KBM-7 (cell line): ENCODE measurements around the gene RAB12.

Source experiments
- DNase-seq: peaks from one replicate; pipeline ENCODE4 v3.0.0-alpha.2; 2015
- in situ Hi-C: fragments of 300-500 bp; cut with MboI; formaldehyde crosslinking; loops from 2 replicates; pipeline ENCODE4 v1.14.3; 2020; ENCODE audit warnings: low sequenced_read_pairs, low pct_unique_long_range_greater_than_20kb, mixed read lengths

Gene RAB12

GRCh38 chr18:8662560-8663255, 53.5 kb downstream of the RAB12 start:
- in situ Hi-C loops = loop anchor here (25.0 kb wide), 1 partner anchor 325 kb away; no protein-coding TSS in a partner anchor
- DNase-seq = no peak

DNA sequence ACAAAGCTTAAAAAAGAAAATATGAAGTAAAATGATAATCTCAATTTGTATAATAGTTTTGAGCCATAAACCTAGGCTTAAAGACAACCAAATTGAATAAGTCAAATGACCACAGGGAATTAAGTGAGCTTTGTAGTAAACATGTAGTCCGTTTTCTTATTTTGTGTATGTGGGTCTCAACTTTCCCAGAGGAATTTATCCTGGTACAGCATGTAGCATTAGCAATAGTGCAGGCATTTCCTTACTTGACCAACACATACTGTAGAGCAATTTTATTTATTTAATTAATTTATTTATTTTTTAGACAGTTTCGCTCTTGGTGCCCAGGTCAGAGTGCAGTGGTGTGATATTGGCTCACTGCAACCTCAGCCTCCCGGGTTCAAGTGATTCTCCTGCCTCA, 58.6 kb downstream of the RAB12 start:
- no peak for DNase-seq
- in situ Hi-C loops = loop anchor here (25.0 kb wide), 1 partner anchor 319 kb away; no protein-coding TSS in a partner anchor

DNA sequence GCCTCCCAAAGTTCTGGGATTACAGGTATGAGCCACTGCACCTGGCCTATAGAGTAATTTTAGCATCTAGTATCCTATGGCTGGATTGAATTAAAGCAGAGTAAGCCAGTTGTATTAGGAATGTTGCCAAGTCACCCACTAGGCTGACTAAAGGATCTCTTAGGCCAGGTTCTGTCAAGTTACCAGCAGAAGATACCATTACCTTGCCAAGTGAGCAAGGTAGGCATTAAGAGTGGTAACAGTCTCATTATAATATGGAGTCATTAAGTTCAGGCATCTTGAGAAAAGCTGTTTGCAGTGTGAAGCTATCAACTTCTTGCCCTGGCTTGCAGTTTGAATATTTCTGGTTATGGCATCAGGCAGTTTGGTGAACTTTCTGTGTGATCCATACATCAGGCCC, 59.1 kb downstream of the RAB12 start:
- in situ Hi-C loops = loop anchor here (25.0 kb wide), 1 partner anchor 319 kb away; no protein-coding TSS in a partner anchor
- DNase-seq = no peak

DNA sequence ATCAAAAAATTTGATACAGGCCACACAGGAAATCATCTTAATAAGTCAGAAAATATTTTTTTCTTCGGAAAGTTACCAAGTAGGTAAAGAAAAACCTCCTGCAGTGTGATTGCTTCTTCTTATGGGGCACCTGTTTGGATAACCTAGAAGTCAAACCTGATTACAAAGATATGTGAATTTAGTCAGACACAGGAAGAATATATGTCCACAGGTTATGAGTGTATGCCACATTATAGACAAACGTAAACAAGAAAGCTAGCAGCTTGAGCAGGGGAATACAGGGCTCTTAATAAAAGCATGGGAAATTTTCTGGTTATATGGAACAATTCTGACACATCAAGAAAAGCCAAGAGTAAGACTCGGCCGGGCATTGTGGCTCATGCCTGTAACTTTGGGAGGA, 60.3 kb downstream of the RAB12 start:
- in situ Hi-C loops = loop anchor here (25.0 kb wide), 1 partner anchor 318 kb away; no protein-coding TSS in a partner anchor
- DNase-seq = no peak

GRCh38 chr18:8673256-8674209, 64.3 kb downstream of the RAB12 start:
- in situ Hi-C loops = loop anchor here (25.0 kb wide), 1 partner anchor 314 kb away; no protein-coding TSS in a partner anchor
- DNase-seq = no peak

DNA sequence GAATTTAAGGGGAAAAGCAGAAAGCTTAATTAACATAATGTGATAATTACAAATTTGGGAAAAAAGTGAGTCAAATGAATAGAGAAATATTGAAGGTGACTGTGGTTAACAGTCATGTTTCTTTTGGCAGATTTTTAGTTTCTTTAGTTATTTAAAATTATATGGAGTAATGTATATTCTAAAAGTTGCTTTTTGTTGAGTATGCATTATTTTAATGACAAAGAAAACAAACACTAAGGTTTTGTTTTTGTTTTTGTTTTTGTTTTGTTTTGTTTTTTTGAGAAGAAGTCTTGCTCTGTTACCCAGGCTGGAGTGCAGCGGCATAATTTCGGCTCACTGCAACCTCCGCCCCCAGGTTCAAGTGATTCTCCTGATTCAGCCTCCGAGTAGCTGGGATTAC, 65.8 kb downstream of the RAB12 start:
- in situ Hi-C loops = no loop called here
- DNase-seq = no peak

- no peak for DNase-seq
- in situ Hi-C loops = no loop called here
These were observed 72.0 kb downstream of the RAB12 start for GRCh38 chr18:8681196-8681595.

DNA sequence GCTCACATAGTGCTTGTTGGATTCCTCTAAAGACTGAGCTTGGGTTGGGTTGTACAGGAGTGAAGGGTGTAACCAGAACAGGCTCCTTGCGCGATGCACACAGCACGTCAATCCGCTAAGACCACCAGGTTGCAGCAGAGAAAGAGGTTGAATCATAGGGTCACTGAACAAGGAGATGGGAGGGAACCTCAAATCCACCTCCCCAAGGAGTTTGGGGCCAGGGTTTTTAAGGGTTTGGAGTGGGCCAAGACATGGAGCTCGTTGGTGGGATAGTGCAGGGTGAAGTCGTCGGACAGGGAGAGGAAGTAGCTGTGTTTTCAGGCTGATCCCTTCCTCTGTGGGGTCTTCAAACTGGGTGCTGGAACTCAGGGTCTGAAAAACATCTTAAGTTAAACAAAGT, 75.3 kb downstream of the RAB12 start:
- no peak for DNase-seq
- in situ Hi-C loops = no loop called here

DNA sequence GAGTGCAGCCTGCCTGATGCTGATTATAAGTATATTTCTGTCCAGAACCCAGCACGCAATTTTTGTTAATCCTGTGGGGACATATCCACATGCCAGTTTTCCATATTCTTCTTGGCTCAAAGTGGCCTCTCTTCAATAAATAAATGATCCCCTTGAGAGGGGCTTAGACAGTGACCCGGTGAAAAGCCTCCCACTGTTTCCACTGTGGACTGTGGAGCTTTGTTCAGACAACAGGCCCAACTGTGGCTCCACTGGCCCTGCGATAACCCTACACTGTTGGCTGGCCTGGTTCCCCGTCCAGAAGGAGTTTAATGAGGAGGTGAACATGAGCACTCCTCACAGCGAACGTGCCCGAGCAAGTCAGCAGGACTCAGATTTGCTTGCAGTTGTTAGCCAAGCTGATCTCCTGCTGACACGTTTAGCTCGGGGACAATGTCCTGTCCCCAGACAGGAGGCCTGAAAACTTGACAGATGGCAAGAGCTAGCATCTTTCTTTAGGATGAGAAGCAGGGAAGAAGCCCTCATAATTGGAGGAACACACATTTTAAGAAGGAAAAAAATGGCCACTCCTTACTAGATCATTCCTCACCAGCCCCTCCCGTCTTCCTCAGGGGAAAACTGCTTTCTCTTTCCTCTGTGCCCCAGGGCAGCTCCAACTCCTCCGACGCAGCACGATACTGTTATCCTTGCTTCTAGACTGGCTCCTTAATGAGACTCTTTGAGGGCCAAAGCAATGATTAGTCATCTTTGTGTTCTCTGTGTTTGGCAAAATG, 76.1 kb downstream of the RAB12 start:
- DNase-seq = no peak
- in situ Hi-C loops = no loop called here

DNA sequence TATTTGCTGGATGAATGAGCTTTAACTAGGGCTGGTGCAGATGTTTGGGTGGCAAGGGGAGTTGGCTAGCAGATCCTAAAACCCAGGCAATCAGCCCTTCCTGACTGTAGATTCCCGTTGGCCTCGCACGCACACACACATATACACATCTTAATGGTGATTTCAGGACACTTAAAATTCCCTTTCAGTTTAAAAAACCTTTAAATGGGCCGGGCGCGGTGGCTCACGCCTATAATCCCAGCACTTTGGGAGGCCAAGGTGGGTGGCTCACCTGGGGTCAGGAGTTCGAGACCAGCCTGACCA, 76.6 kb downstream of the RAB12 start:
- DNase-seq = no peak
- in situ Hi-C loops = no loop called here

GRCh38 chr18:8686611-8687010, 77.4 kb downstream of the RAB12 start:
- in situ Hi-C loops = no loop called here
- no peak for DNase-seq

GRCh38 chr18:8688216-8688800, 79.1 kb downstream of the RAB12 start:
- DNase-seq = no peak
- in situ Hi-C loops = no loop called here

DNA sequence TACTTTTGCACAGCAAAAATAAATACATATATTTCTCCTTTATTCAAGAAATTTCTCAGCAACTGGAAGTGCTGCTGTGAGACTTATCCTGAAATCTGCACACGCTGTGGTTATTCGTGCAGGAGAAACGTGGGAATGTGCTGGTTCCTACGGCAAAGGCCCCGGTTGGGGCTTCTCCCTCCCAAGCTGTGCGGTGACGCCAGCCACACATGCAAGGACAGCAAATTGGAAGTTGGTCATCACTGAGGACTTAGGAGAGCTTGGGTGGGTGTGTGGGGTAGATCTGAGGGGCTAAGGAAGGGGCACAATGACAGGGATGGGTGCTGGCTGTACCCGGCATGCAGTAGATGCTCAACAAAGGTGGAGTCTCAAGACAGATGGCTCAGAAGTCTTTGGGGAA, 79.6 kb downstream of the RAB12 start:
- in situ Hi-C loops = no loop called here

More for the DNA sequence above, 79.6 kb downstream of the RAB12 start:
- no peak for DNase-seq
